H9 (cell line): Measurements from ENCODE around the gene RHBDL1. TPM values are rescaled to one million over a fixed set of nuclear protein-coding genes. Genes with fewer than 3 reads are reported as not detected.
A peak's percentile ranks its signal among the peaks of the same experiment; 100 is the strongest.
"Not testable (repeated sequence)": the region's sequence is repeated elsewhere in the genome, so short reads cannot be mapped to it uniquely, and the experiment has no call there.

Source experiments
- DNase-seq: peaks from one replicate; pipeline ENCODE4 v3.0.0-alpha.2; 2017
- H2AFZ ChIP-seq: one replicate; pipeline ENCODE4 v1.6.1; 2013; ENCODE audit warnings: mild to moderate bottlenecking, low read length, control low read depth, moderate library complexity
- H2AK5ac ChIP-seq: 2 replicates; pipeline ENCODE4 v1.6.1; 2013; ENCODE audit warnings: low read length, control low read depth, mixed read lengths; ENCODE audit not compliant: insufficient read length
- H2BK120ac ChIP-seq: one replicate; pipeline ENCODE4 v1.6.1; 2013; ENCODE audit warnings: low read depth, mild to moderate bottlenecking, low read length, control low read depth, inconsistent platforms; ENCODE audit not compliant: poor library complexity, severe bottlenecking
- H2BK12ac ChIP-seq: 2 replicates; pipeline ENCODE4 v1.6.1; 2013; ENCODE audit warnings: low read length, control low read depth, mixed read lengths, low read depth; ENCODE audit not compliant: insufficient read length
- H2BK15ac ChIP-seq: 2 replicates; pipeline ENCODE4 v1.6.1; 2013; ENCODE audit warnings: low read depth, low read length, control low read depth
- H2BK20ac ChIP-seq: one replicate; pipeline ENCODE4 v1.6.1; 2013; ENCODE audit warnings: low read depth, mild to moderate bottlenecking, low read length, control low read depth, inconsistent platforms; ENCODE audit not compliant: poor library complexity, severe bottlenecking
- H2BK5ac ChIP-seq: 2 replicates; pipeline ENCODE4 v1.6.1; 2013; ENCODE audit warnings: low read length, control low read depth, mixed read lengths; ENCODE audit not compliant: insufficient read length
- H3K14ac ChIP-seq: 2 replicates; pipeline ENCODE4 v1.6.1; 2013; ENCODE audit warnings: low read length, control low read depth; ENCODE audit not compliant: insufficient read depth
- H3K18ac ChIP-seq: 2 replicates; pipeline ENCODE4 v1.6.1; 2013; ENCODE audit warnings: low read depth, mild to moderate bottlenecking, mixed read lengths, low read length, control low read depth; ENCODE audit not compliant: insufficient read length
- H3K23ac ChIP-seq: 2 replicates; pipeline ENCODE4 v1.6.1; 2013; ENCODE audit warnings: low read length, control low read depth, mixed read lengths, low read depth; ENCODE audit not compliant: insufficient read length
- H3K23me2 ChIP-seq: 2 replicates; pipeline ENCODE4 v1.6.1; 2013; ENCODE audit warnings: low read depth, mild to moderate bottlenecking, mixed read lengths, low read length, control low read depth; ENCODE audit not compliant: insufficient read length, poor library complexity, severe bottlenecking
- H3K27ac ChIP-seq: 2 replicates; pipeline ENCODE4 v1.5.1; 2013; ENCODE audit warnings: low read length, control low read depth, mixed read lengths, low read depth; ENCODE audit not compliant: insufficient read length
- H3K27me3 ChIP-seq: 2 replicates; pipeline ENCODE4 v1.6.1; 2013; ENCODE audit warnings: low read length, control low read depth, inconsistent platforms; ENCODE audit not compliant: insufficient read depth
- H3K4ac ChIP-seq: 2 replicates; pipeline ENCODE4 v1.6.1; 2013; ENCODE audit warnings: low read depth, mild to moderate bottlenecking, control low read depth, inconsistent platforms, low read length, moderate library complexity
- H3K4me1 ChIP-seq: 2 replicates; pipeline ENCODE4 v1.6.1; 2013; ENCODE audit warnings: low read length, control low read depth, inconsistent platforms; ENCODE audit not compliant: insufficient read depth
- H3K4me2 ChIP-seq: 2 replicates; pipeline ENCODE4 v1.6.1; 2013; ENCODE audit warnings: low read length, control low read depth, mixed read lengths; ENCODE audit not compliant: insufficient read length, insufficient read depth
- H3K56ac ChIP-seq: 2 replicates; pipeline ENCODE4 v1.6.1; 2013; ENCODE audit warnings: low read depth, mild to moderate bottlenecking, mixed read lengths, low read length, control low read depth; ENCODE audit not compliant: insufficient read length
- H3K79me1 ChIP-seq: 2 replicates; pipeline ENCODE4 v1.6.1; 2013; ENCODE audit warnings: low read depth, mild to moderate bottlenecking, moderate library complexity, low read length, control low read depth, inconsistent platforms; ENCODE audit not compliant: insufficient read depth, poor library complexity, severe bottlenecking
- H3K79me2 ChIP-seq: 2 replicates; pipeline ENCODE4 v1.6.1; 2013; ENCODE audit warnings: low read length, control low read depth, inconsistent platforms; ENCODE audit not compliant: insufficient read depth
- H3K9ac ChIP-seq: 2 replicates; pipeline ENCODE4 v1.6.1; 2013; ENCODE audit warnings: low read length, control low read depth, mixed read lengths; ENCODE audit not compliant: insufficient read length; ENCODE audit errors: extremely low read depth
- H3K9me3 ChIP-seq: one replicate; pipeline ENCODE4 v1.6.1; 2013; ENCODE audit warnings: low read depth, low read length, inconsistent platforms; ENCODE audit not compliant: control insufficient read depth
- H3T11ph ChIP-seq: one replicate; pipeline ENCODE4 v1.6.1; 2013; ENCODE audit warnings: mild to moderate bottlenecking, low read length, control low read depth, inconsistent platforms
- H4K20me1 ChIP-seq: one replicate; pipeline ENCODE4 v1.6.1; 2013; ENCODE audit not compliant: control insufficient read depth, insufficient read length, insufficient read depth
- H4K5ac ChIP-seq: 2 replicates; pipeline ENCODE4 v1.6.1; 2013; ENCODE audit warnings: low read depth, mild to moderate bottlenecking, mixed read lengths, low read length, control low read depth; ENCODE audit not compliant: insufficient read length
- H4K8ac ChIP-seq: replicated peaks from 2 replicates; pipeline ENCODE4 v1.6.1; 2013; ENCODE audit warnings: low read length, control low read depth, mixed read lengths, low read depth; ENCODE audit not compliant: insufficient read length
- H4K91ac ChIP-seq: 2 replicates; pipeline ENCODE4 v1.6.1; 2013; ENCODE audit warnings: low read depth, mild to moderate bottlenecking, moderate library complexity, mixed read lengths, low read length, control low read depth; ENCODE audit not compliant: insufficient read length
- H3K27ac Mint-ChIP-seq, 3 experiments: 2 replicates in 2 of 3; 3 replicates in 1 of 3; pipeline ENCODE4 v1.8.0; 2020 to 2021; ENCODE audit warnings: mixed read lengths in 3 of 3, mild to moderate bottlenecking in 1 of 3, moderate library complexity in 1 of 3
- H3K27me3 Mint-ChIP-seq: 2 replicates; pipeline ENCODE4 v1.8.0; 2021; ENCODE audit warnings: low read depth, mild to moderate bottlenecking, moderate library complexity, mixed read lengths
- H3K36me3 Mint-ChIP-seq, 3 experiments: 2 replicates in 2 of 3; 3 replicates in 1 of 3; pipeline ENCODE4 v1.8.0; 2020 to 2021; ENCODE audit warnings: low read depth in 3 of 3, mixed read lengths in 3 of 3; ENCODE audit not compliant: insufficient read depth in 1 of 3
- H3K4me1 Mint-ChIP-seq, 2 experiments: 2 replicates each; pipeline ENCODE4 v1.8.0; 2020; ENCODE audit warnings: mixed read lengths in 2 of 2
- H3K4me3 Mint-ChIP-seq, 2 experiments: 2 replicates in 1 of 2; 3 replicates in 1 of 2; pipeline ENCODE4 v1.8.0; 2020 to 2021; ENCODE audit warnings: mild to moderate bottlenecking in 2 of 2, mixed read lengths in 2 of 2, moderate library complexity in 1 of 2
- H3K9me3 Mint-ChIP-seq, 2 experiments: 2 replicates in 1 of 2; 3 replicates in 1 of 2; pipeline ENCODE4 v1.8.0; 2020; ENCODE audit warnings: mild to moderate bottlenecking in 2 of 2, mixed read lengths in 2 of 2, moderate library complexity in 1 of 2
- WGBS: extraction: QIAGEN DNeasy Blood & Tissue Kit; methylation state at CpG from one replicate; pipeline ENCODE4 v1.1.7; 2013; ENCODE audit warnings: missing lambda C conversion rate, low lambda C conversion rate, mixed read lengths; ENCODE audit not compliant: insufficient read length; ENCODE audit errors: extremely low coverage; 5-methylcytosine and 5-hydroxymethylcytosine counted together
- total RNA-seq: library from RNA; stranded (reverse); gene quantifications from 2 replicates; pipeline ENCODE4 v1.2.1, GENCODE V29; 2021
- TF ChIP-seq, protein P1 (sequence below): fragments of 200-600 bp; sonication (generic); conservative IDR thresholded peaks from 3 replicates; pipeline ENCODE4 v1.8.0; 2021; ENCODE audit warnings: antibody characterized with exemption, mild to moderate bottlenecking

Gene RHBDL1
- total RNA-seq, 1 experiment from 2014 or later = 7.6 TPM

DNA sequence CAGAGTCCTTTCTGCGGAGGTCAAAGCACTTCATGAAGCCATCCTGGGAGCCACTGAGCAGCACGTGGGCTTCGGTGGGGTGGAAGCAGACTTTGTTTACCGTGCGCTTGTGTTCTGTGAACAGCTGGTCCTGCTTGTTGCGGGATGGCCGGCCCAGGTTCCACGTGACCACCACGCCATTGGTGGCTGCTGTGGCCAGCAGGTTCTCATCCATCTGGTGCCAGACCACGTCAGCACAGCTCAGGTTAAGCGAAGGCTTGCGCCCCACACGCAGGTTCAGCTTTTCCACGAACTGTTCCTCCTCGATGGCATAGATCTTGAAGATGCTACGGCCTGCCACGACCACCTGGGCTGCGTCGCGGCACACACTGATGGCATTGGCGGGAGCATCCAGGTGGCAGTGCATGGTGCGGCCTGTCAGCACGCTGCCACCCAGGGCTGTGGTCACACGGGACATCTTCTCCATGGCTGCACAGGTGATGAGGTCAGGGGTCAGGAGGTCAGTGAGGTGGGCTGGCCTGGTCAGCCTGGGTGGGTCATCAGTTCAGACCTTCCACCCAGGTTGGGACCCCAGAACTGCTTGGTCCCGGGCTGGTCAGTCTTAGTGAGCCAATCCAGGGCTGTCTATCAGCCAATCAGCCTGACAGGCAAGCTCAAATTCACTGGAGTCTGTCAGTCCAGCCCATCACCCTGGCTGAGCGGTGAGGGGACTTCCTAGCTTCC, 13.9 kb downstream of the RHBDL1 start:
- H3K27ac ChIP-seq = no peak overlapping the region

DNA sequence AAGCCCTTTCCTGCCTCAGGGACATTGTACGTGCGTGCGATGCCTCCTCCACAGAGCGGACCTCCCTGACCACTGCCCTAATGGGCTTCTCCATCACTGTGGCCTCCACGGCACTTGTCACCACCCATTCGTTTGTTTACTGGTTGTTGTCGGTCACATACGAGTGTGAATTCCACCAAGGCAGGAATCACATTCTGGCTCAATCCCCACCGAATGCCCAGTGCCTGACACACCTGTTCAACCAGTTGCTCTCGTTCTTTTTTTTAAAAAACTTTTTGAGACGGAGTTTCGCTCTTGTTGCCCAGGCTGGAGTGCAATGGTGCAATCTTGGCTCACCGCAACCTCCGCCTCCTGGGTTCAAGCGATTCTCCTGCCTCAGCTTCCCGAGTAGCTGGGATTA, 15.8 kb downstream of the RHBDL1 start:
- H3K27me3 ChIP-seq = peaks cover 11% of the 10 kb centered on the region; the same call in 1 of the 2 replicates
- not testable (repeated sequence) for H3K9me3 ChIP-seq

More for the DNA sequence above, 13.9 kb downstream of the RHBDL1 start:
- Histone ChIP-seq H3K56ac (no peak overlapping the region), H3K27me3 (peaks cover 11% of the 10 kb centered on the region; the same call in 1 of the 2 replicates), H2BK120ac (no peak overlapping the region), H3K4me1 (no peaks in the 10 kb centered on the region), H2BK5ac (no peak overlapping the region), H3K4ac (no peak overlapping the region), H2AFZ (no peak overlapping the region), H2BK20ac (no peak overlapping the region), H3K9ac (peak overlapping the region; percentile 57), H3K18ac (no peak overlapping the region), H3K79me2 (no peaks in the 10 kb centered on the region), H4K20me1 (no peaks in the 10 kb centered on the region), H4K8ac (no peak overlapping the region), H2BK12ac (no peak overlapping the region), H3K9me3 (no peaks in the 10 kb centered on the region), H3K4me2 (peak overlapping the region; percentile 69), H3T11ph (no peak overlapping the region), H4K5ac (no peak overlapping the region), H3K23ac (no peak overlapping the region), H4K91ac (no peak overlapping the region), H3K14ac (no peak overlapping the region), H2BK15ac (no peak overlapping the region), H3K79me1 (no peaks in the 10 kb centered on the region), H2AK5ac (no peak overlapping the region), H3K23me2 (peaks cover 17% of the 10 kb centered on the region)
- peak overlapping the region; percentile 85 to 90 for H3K4me3 Mint-ChIP-seq
- peak overlapping the region in 1 of 3 experiments; percentile 62; a peak in 1 of 7 replicates for H3K27ac Mint-ChIP-seq
- H3K4me1 Mint-ChIP-seq = peaks cover 0 to 7% of the 10 kb centered on the region in 2 experiments; a peak in 3 of 4 replicates
- no peaks in the 10 kb centered on the region; a peak in 1 of 5 replicates for H3K9me3 Mint-ChIP-seq
- TF ChIP-seq, protein P1, sequence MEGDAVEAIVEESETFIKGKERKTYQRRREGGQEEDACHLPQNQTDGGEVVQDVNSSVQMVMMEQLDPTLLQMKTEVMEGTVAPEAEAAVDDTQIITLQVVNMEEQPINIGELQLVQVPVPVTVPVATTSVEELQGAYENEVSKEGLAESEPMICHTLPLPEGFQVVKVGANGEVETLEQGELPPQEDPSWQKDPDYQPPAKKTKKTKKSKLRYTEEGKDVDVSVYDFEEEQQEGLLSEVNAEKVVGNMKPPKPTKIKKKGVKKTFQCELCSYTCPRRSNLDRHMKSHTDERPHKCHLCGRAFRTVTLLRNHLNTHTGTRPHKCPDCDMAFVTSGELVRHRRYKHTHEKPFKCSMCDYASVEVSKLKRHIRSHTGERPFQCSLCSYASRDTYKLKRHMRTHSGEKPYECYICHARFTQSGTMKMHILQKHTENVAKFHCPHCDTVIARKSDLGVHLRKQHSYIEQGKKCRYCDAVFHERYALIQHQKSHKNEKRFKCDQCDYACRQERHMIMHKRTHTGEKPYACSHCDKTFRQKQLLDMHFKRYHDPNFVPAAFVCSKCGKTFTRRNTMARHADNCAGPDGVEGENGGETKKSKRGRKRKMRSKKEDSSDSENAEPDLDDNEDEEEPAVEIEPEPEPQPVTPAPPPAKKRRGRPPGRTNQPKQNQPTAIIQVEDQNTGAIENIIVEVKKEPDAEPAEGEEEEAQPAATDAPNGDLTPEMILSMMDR = no peak
- no peak for DNase-seq
- H3K36me3 Mint-ChIP-seq = peaks cover 2 to 23% (median 20%) of the 10 kb centered on the region in 3 experiments; a peak in 5 of 7 replicates
- peaks cover 35% of the 10 kb centered on the region for H3K27me3 Mint-ChIP-seq
- no CpG with 5 or more reads among the region's 26 CpGs for WGBS

More for the DNA sequence above, 15.8 kb downstream of the RHBDL1 start:
- not testable (repeated sequence) for H2BK120ac ChIP-seq, H4K5ac ChIP-seq, H2AK5ac ChIP-seq, H3K23ac ChIP-seq, H4K8ac ChIP-seq, H2BK15ac ChIP-seq, H2AFZ ChIP-seq, H4K91ac ChIP-seq, H3K56ac ChIP-seq, H3K27ac ChIP-seq, H3K14ac ChIP-seq, H2BK5ac ChIP-seq, H3K27ac Mint-ChIP-seq, H3K79me2 ChIP-seq, H2BK20ac ChIP-seq, H3K4me2 ChIP-seq, H3K18ac ChIP-seq, H3K79me1 ChIP-seq, H3K9ac ChIP-seq, DNase-seq, H2BK12ac ChIP-seq, H4K20me1 ChIP-seq, H3T11ph ChIP-seq, H3K9me3 Mint-ChIP-seq, H3K4ac ChIP-seq, H3K4me1 ChIP-seq
- peaks cover 0 to 14% of the 10 kb centered on the region in 2 experiments; a peak in 3 of 4 replicates for H3K4me1 Mint-ChIP-seq
- no CpG with 5 or more reads among the region's 16 CpGs for WGBS
- H3K27me3 Mint-ChIP-seq = peaks cover 52% of the 10 kb centered on the region
- peaks cover 27% of the 10 kb centered on the region for H3K23me2 ChIP-seq
- H3K4me3 Mint-ChIP-seq = peak overlapping the region; percentile 85 to 90
- peaks cover 2 to 13% (median 11%) of the 10 kb centered on the region in 3 experiments; a peak in 5 of 7 replicates for H3K36me3 Mint-ChIP-seq
